Heart right ventricle (tissue), 16 donors: ENCODE measurements around the gene AIP. TPM values are rescaled to one million over a fixed set of nuclear protein-coding genes. Genes with fewer than 3 reads are reported as not detected.

Experiments used
- ATAC-seq, 8 donors: fragments of 200-7000 bp; cut with Tn5 transposase; one replicate each; pipeline ENCODE4 v1.9.1; 2020; ENCODE audit warnings: mild to moderate bottlenecking in 8 of 8, moderate library complexity in 8 of 8, moderate number of reproducible peaks in 1 of 8
- DNase-seq, 2 donors: peaks; one replicate each; pipeline ENCODE4 v3.0.0-alpha.2; 2020
- H3K27ac ChIP-seq, 10 donors: fragments of 200-600 bp; sonication (generic) in 2 of 10; one replicate each; pipeline versions ENCODE4 v1.5.0 to v1.8.0; 2020 to 2022; ENCODE audit warnings: mild to moderate bottlenecking in 3 of 10
- H3K27me3 ChIP-seq, 7 donors: fragments of 200-600 bp; one replicate each; pipeline ENCODE4 v1.8.0; 2021 to 2022; ENCODE audit warnings: mild to moderate bottlenecking in 2 of 7
- H3K36me3 ChIP-seq, 9 donors: fragments of 200-600 bp; sonication (generic) in 1 of 9; one replicate each; pipeline versions ENCODE4 v1.5.0 to v1.8.0; 2020 to 2022; ENCODE audit warnings: mild to moderate bottlenecking in 2 of 9
- H3K4me1 ChIP-seq, 9 donors: fragments of 200-600 bp; sonication (generic) in 1 of 9; one replicate each; pipeline versions ENCODE4 v1.5.0 to v1.8.0; 2020 to 2022; ENCODE audit warnings: mild to moderate bottlenecking in 4 of 9
- H3K4me3 ChIP-seq, 10 donors: fragments of 200-600 bp; sonication (generic) in 2 of 10; one replicate each; pipeline versions ENCODE4 v1.5.0 to v1.8.0; 2020 to 2022; ENCODE audit warnings: mild to moderate bottlenecking in 7 of 10, moderate library complexity in 2 of 10
- H3K9me3 ChIP-seq, 11 donors: fragments of 200-600 bp in 10 of 11; sonication (generic) in 2 of 11; one replicate each; pipeline versions ENCODE4 v1.5.0 to v1.8.0; 2013 to 2022; ENCODE audit warnings: mild to moderate bottlenecking in 2 of 11, control low read depth in 1 of 11, moderate library complexity in 1 of 11
- CTCF ChIP-seq, 9 donors: fragments of 200-600 bp; sonication (generic) in 2 of 9; IDR thresholded peaks; one replicate each; pipeline versions ENCODE4 v1.5.0 to v1.8.0; 2021 to 2022; ENCODE audit warnings: antibody characterized with exemption in 9 of 9, mild to moderate bottlenecking in 5 of 9, moderate library complexity in 1 of 9
- WGBS, 2 donors: extraction: QIAGEN DNeasy Blood & Tissue Kit; methylation state at CpG; one replicate each; pipeline ENCODE4 v1.1.7; 2013; ENCODE audit warnings: inconsistent platforms in 1 of 2; 5-methylcytosine and 5-hydroxymethylcytosine counted together
- intact Hi-C, 10 donors: fragments of 100-400 bp; cut with DNase I; formaldehyde crosslinking; loops; one replicate each; pipeline versions ENCODE4 v1.11.1 to v1.14.2; 2022
- polyA plus RNA-seq, 2 donors: library from polyadenylated mRNA; stranded (reverse); fragments of 200-250 nt; gene quantifications; one replicate each; pipeline ENCODE4 v1.2.3, GENCODE V29; 2013
- total RNA-seq, 10 donors: library from RNA; stranded (reverse); fragmentation: NEBNext Ultra II Directional in 3 of 10; extraction: Animal tissue kit (Norgen Biotek cat#: 25700) in 3 of 10; gene quantifications; one replicate each; pipeline versions ENCODE4 v1.2.1 to v1.2.4, GENCODE V29; 2021 to 2023
- donor health status: Arrhythmogenic right ventricular cardiomyopathy.
- donor health status: ischemic (EF 13 %, LVEDD 7.1; RV severe dilation, severe dysfunction).
- donor health status: healthy with polysubstance abuse.
- donor health status: DM: no; HTN: yes; CAD: no.
- donor health status: DM: no; HTN: no; CAD: no.
- donor health status: ischemic (EF 25% LVEDD 6.9; RV normal size, moderate dysfunction).
- donor health status: ischemic (EF 25% LVEDD 5.7; RV mildly dilated, moderate dysfunction).
- donor health status: healthy.
- donor health status: DM: yes; HTN: yes; CAD: no.
- donor health status: Ischemic cardiomyopathy.
- donor health status: ischemic (EF 35%, LVEDD 5.7; RV mildly dilated, moderate dysfunction).
- donor health status: nonischemic (EF 11% LVEDD 7.7; RV severe dilation, severe dysfunction).
- donor health status: DM: yes; HTN: yes; CAD: no.
- donor health status: PGD.
- donor health status: ischemic (EF 29% LVEDD 5.4; RV normal size, mild dysfunction).
- donor health status: nonischemic (EF 23%, LVEDD 6.1; RV moderate dilation, normal function).

Gene AIP
- total and polyA plus RNA-seq, 12 donors = 37.5 to 104 (median 52.3) TPM

GRCh38 chr11:67494371-67495233, 11.8 kb downstream of the AIP start:
- intact Hi-C loops = no loop called here
- no peaks in the 10 kb centered on the region for H3K27me3 ChIP-seq
- peaks cover 0 to 98% (median 53%) of the 10 kb centered on the region in 9 donors for H3K36me3 ChIP-seq

DNA sequence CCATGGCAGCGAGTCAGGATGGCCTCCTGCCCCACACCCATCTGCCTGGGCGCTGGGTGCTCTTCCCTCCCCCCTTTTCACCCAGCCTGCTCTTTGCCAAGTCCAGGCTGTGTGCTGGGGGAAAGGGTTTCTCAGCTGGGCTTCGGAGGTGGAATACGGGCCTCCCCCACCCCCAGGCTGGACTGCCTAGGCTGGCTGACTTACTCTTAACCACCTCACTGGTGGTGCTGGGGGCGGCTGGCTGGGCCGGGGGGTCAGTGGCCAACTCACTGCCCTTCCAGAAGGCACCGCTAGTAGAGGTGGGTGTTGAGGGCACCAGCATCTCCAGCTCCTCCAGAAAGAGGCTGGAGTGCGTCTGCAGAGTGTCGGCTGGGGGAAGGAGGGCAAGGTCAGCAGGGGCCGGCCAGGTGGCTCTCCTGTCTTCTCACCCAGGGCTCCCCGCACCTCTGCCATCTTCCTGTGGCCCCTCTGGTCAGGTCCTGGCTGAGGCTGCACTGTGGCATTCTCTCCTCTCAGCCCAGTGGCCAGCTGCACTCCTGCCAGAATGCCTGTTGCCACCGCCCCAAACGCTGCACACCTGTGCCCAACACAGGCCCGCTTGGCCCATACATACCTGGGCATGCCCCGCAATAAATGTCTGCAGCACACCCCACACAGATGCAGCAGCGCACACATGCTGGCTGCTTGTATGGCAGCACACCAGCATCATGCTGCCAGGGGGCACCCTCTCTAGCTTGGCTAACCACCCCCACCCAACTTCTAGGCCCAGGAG, 12.6 kb downstream of the AIP start:
- no peak for ATAC-seq
- 94 to 95% methylated on average over 16 of the region's 16 CpGs for WGBS, 2 donors
- TF ChIP-seq CTCF (IDR thresholded peaks at IDR 0.05) = no peak

More at GRCh38 chr11:67494371-67495233, 11.8 kb downstream of the AIP start:
- Histone ChIP-seq H3K4me3 (no peak overlapping the region), H3K27ac (no peak overlapping the region), H3K4me1 (peaks cover 0 to 13% (median 0%) of the 10 kb centered on the region in 9 donors), H3K9me3 (no peaks in the 10 kb centered on the region)
- WGBS, 2 donors = 92% methylated on average over 57 to 59 of the region's 59 CpGs
- no peak for ATAC-seq
- TF ChIP-seq CTCF (IDR thresholded peaks at IDR 0.05) = no peak
- no peak for DNase-seq

GRCh38 chr11:67496113-67496512, 13.3 kb downstream of the AIP start:
- no peak overlapping the region for H3K27ac ChIP-seq
- no peaks in the 10 kb centered on the region for H3K27me3 ChIP-seq
- H3K9me3 ChIP-seq = no peaks in the 10 kb centered on the region
- peaks cover 0 to 97% (median 45%) of the 10 kb centered on the region in 9 donors for H3K36me3 ChIP-seq
- no peak overlapping the region for H3K4me3 ChIP-seq
- TF ChIP-seq CTCF (IDR thresholded peaks at IDR 0.05) = no peak
- DNase-seq (no peak), ATAC-seq (no peak)
- H3K4me1 ChIP-seq = peaks cover 0 to 13% (median 5%) of the 10 kb centered on the region in 9 donors
- WGBS, 2 donors = 92 to 95% methylated on average over 12 of the region's 12 CpGs
- intact Hi-C loops = no loop called here

More for the DNA sequence above, 12.6 kb downstream of the AIP start:
- no peak for DNase-seq
- H3K4me3 ChIP-seq = no peak overlapping the region
- H3K36me3 ChIP-seq = peaks cover 0 to 98% (median 50%) of the 10 kb centered on the region in 9 donors
- no peaks in the 10 kb centered on the region for H3K9me3 ChIP-seq
- peaks cover 0 to 13% (median 0%) of the 10 kb centered on the region in 9 donors for H3K4me1 ChIP-seq
- intact Hi-C loops = no loop called here
- no peaks in the 10 kb centered on the region for H3K27me3 ChIP-seq
- H3K27ac ChIP-seq = no peak overlapping the region

DNA sequence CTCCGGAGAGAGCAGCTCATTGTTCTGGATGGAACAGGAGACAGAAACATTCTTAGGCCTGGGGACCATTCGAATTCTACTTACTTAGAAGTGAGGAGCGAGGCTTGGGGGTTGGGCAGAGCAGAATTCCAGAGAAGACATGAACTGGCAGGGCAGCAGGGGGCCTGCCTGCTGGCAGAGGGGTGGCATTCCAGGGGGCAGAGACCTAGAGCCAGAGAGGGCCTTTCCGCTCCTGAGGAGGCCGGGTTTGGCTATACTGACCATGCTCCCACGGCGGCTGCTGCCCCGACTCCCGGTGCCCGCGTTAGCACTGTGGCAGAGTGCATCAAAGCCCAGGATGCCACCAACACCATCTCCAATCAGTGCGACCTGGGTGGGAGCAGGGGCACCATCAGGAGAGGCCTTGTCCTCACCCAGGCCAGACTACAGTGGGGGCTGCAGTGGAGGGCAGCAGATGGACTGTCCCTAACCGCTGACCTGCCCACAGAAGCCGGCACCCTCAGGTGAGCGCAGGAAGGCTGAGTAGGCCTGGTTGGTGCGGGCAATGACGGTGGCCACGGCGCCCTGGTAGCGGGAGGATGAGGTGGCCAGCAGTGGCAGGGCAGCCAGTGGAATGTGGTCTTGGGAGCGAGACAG, 14.9 kb downstream of the AIP start:
- no peaks in the 10 kb centered on the region for H3K27me3 ChIP-seq
- H3K27ac ChIP-seq = peak overlapping the region in 8 of 10 donors; percentile 24 to 77 (median 71)
- intact Hi-C loops = no loop called here
- no peaks in the 10 kb centered on the region for H3K9me3 ChIP-seq
- no peak for TF ChIP-seq CTCF (IDR thresholded peaks at IDR 0.05)
- H3K36me3 ChIP-seq = peaks cover 0 to 97% (median 36%) of the 10 kb centered on the region in 9 donors
- DNase-seq = no peak
- H3K4me1 ChIP-seq = peaks cover 0 to 13% (median 5%) of the 10 kb centered on the region in 9 donors
- H3K4me3 ChIP-seq = no peak overlapping the region
- WGBS, 2 donors = 95 to 97% methylated on average over 21 of the region's 21 CpGs
- peak in 1 of 8 donors; percentile 3 for ATAC-seq
